B cell (primary cell): ENCODE results near the gene COX7B.

Source experiments
- EZH2 ChIP-seq: IDR thresholded peaks from 2 replicates; pipeline ENCODE4 v1.6.1; 2012; ENCODE audit warnings: borderline replicate concordance, low read depth, mild to moderate bottlenecking, moderate library complexity, low read length; ENCODE audit not compliant: insufficient read depth, poor library complexity, severe bottlenecking
- TF ChIP-seq, protein P1 (sequence below): fragments of 200-600 bp; IDR thresholded peaks from one replicate; pipeline ENCODE4 v1.8.0; 2022; ENCODE audit warnings: antibody characterized with exemption, mild to moderate bottlenecking

DNA sequence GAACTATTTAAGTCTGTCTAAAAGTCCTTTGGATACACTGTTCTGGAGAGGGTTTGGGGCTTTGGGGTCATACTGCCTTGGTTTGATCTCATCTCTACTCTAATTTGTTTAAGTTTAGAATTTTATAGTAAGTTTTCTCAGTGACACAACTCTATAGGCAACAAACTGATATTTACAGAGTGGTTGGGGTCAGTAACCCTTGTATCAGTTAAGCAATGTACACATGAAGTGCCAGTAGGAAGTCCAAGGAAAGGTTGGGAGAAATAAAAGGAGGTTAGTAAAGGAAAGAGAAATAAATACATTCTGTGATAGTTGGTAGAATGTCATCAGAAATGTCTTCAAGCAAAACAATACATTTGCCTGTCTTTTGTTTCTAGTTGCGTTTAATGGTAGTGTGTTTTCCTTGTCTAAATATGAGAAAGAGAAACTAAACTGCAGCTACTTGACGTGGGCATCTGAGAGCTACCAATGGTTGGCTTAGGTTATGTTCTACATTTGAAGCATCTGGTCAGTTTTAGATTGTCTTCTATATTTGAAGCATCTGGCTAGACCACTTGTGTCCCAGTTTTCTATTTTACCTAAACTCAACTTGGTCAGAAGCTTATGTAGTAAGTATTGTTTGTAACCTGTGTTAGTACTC is 18.1 kb downstream of the COX7B start:
- TF ChIP-seq EZH2: no peak
- TF ChIP-seq, protein P1, sequence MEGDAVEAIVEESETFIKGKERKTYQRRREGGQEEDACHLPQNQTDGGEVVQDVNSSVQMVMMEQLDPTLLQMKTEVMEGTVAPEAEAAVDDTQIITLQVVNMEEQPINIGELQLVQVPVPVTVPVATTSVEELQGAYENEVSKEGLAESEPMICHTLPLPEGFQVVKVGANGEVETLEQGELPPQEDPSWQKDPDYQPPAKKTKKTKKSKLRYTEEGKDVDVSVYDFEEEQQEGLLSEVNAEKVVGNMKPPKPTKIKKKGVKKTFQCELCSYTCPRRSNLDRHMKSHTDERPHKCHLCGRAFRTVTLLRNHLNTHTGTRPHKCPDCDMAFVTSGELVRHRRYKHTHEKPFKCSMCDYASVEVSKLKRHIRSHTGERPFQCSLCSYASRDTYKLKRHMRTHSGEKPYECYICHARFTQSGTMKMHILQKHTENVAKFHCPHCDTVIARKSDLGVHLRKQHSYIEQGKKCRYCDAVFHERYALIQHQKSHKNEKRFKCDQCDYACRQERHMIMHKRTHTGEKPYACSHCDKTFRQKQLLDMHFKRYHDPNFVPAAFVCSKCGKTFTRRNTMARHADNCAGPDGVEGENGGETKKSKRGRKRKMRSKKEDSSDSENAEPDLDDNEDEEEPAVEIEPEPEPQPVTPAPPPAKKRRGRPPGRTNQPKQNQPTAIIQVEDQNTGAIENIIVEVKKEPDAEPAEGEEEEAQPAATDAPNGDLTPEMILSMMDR: no peak
